HCT116 (cell line): ENCODE results near the gene LUZP2. TPM values are rescaled to one million over a fixed set of nuclear protein-coding genes. Genes with fewer than 3 reads are reported as not detected.

Source experiments
- ATAC-seq: fragments of 200-7000 bp; cut with Tn5 transposase; 2 replicates; pipeline ENCODE4 v1.9.1; 2020; ENCODE audit warnings: mild to moderate bottlenecking, moderate library complexity
- BruUV-seq: library from RNA; stranded (reverse); fragments of 400-500 nt; replicated peaks from 2 replicates; lab custom pipeline; 2021; lab: Mats Ljungman, UMichigan
- CTCF ChIA-PET: fragments of 300-600 bp; sonication (Branson Sonifier 250); formaldehyde crosslinking; loops from one replicate; lab custom pipeline; 2021; ENCODE audit warnings: antibody characterized with exemption; lab: Charles Lee
- POLR2A ChIA-PET: fragments of 300-600, 350-600 bp; sonication (Branson Sonifier 250); formaldehyde crosslinking; loops from one replicate; lab custom pipeline; 2021; ENCODE audit warnings: antibody characterized with exemption; lab: Charles Lee
- RAD21 ChIA-PET, 2 experiments: fragments of 300-600 bp; sonication (Branson Sonifier 250); formaldehyde crosslinking; loops; one replicate each; lab custom pipeline; 2023; ENCODE audit warnings: low total read pairs in 2 of 2; ENCODE audit not compliant: uncharacterized antibody in 2 of 2, unreplicated experiment in 2 of 2, low non-redundant PET in 1 of 2; lab: Charles Lee
- DNase-seq: peaks from one replicate; pipeline ENCODE4 v3.0.0-alpha.2; 2010; ENCODE audit warnings: low read depth, low spot score
- H2AFZ ChIP-seq: fragments of 200-600 bp; shearing (Covaris generic), sonication (generic); 2 replicates; pipeline ENCODE4 v1.6.1; 2017; ENCODE audit warnings: low read depth, mixed run types, mixed read lengths, antibody characterized with exemption, low read length; ENCODE audit not compliant: poor library complexity, severe bottlenecking
- H3K27ac ChIP-seq: 2 replicates; pipeline ENCODE4 v1.5.1; 2012; ENCODE audit warnings: low read depth, low read length
- H3K27me3 ChIP-seq: fragments of 200-600 bp; sonication (generic); 2 replicates; pipeline ENCODE4 v1.6.1; 2016; ENCODE audit warnings: mixed run types, low read length, mixed read lengths; ENCODE audit not compliant: insufficient read depth
- H3K36me3 ChIP-seq, 2 experiments: fragments of 200-500 bp in 1 of 2; fragments of 200-600 bp in 1 of 2; sonication (Bioruptor generic) in 1 of 2; sonication (generic) in 1 of 2; 2 replicates each; pipeline versions ENCODE4 v1.5.1 to v1.6.1; 2014 to 2016; ENCODE audit warnings: low read length in 2 of 2, inconsistent platforms in 1 of 2, mixed read lengths in 1 of 2, mixed run types in 1 of 2; ENCODE audit not compliant: insufficient read depth in 2 of 2, control insufficient read depth in 1 of 2
- H3K4me1 ChIP-seq, 2 experiments: fragments of 200-600 bp in 1 of 2; sonication (generic) in 1 of 2; 2 replicates each; pipeline versions ENCODE4 v1.5.1 to v1.6.1; 2012 to 2017; ENCODE audit warnings: low read length in 2 of 2, inconsistent platforms in 1 of 2, mild to moderate bottlenecking in 1 of 2, mixed read lengths in 1 of 2, mixed run types in 1 of 2, moderate library complexity in 1 of 2; ENCODE audit not compliant: insufficient read depth in 2 of 2, control insufficient read depth in 1 of 2
- H3K4me2 ChIP-seq: fragments of 200-600 bp; sonication (generic); 2 replicates; pipeline ENCODE4 v1.6.1; 2017; ENCODE audit warnings: mixed run types, low read length, mixed read lengths
- H3K4me3 ChIP-seq, 2 experiments: fragments of 200-600 bp in 1 of 2; sonication (generic) in 1 of 2; replicated peaks in 1 of 2; 2 replicates each; pipeline ENCODE4 v1.5.1; 2011 to 2016; ENCODE audit warnings: low read length in 2 of 2, control low read depth in 1 of 2, low read depth in 1 of 2, mild to moderate bottlenecking in 1 of 2, mixed read lengths in 1 of 2, mixed run types in 1 of 2
- H3K79me2 ChIP-seq: fragments of 200-600 bp; sonication (generic); 2 replicates; pipeline ENCODE4 v1.6.1; 2017; ENCODE audit warnings: mild to moderate bottlenecking, mixed run types, low read length, moderate library complexity, mixed read lengths; ENCODE audit not compliant: insufficient read depth
- H3K9ac ChIP-seq: fragments of 200-600 bp; sonication (generic); 2 replicates; pipeline ENCODE4 v1.6.1; 2016; ENCODE audit warnings: low read length, mixed read lengths
- H3K9me2 ChIP-seq: fragments of 200-600 bp; sonication (generic), shearing (Covaris generic); 2 replicates; pipeline ENCODE4 v1.6.1; 2017; ENCODE audit warnings: mixed run types, mild to moderate bottlenecking, moderate library complexity; ENCODE audit not compliant: insufficient read depth
- H3K9me3 ChIP-seq, 2 experiments: fragments of 200-500 bp in 1 of 2; fragments of 200-600 bp in 1 of 2; sonication (Bioruptor generic) in 1 of 2; sonication (generic) in 1 of 2; 2 replicates each; pipeline ENCODE4 v1.6.1; 2014 to 2017; ENCODE audit warnings: low read length in 2 of 2, mixed read lengths in 2 of 2, inconsistent platforms in 1 of 2, low read depth in 1 of 2, mild to moderate bottlenecking in 1 of 2, mixed run types in 1 of 2, moderate library complexity in 1 of 2; ENCODE audit not compliant: control insufficient read depth in 1 of 2, insufficient read depth in 1 of 2
- H4K20me1 ChIP-seq: fragments of 200-600 bp; sonication (generic), shearing (Covaris generic); 2 replicates; pipeline ENCODE4 v1.6.1; 2017; ENCODE audit warnings: mixed run types, mild to moderate bottlenecking, moderate library complexity; ENCODE audit not compliant: insufficient read depth
- CBX3 ChIP-seq: IDR thresholded peaks from 2 replicates; pipeline ENCODE4 v1.6.1; 2012; ENCODE audit warnings: low read depth
- CEBPB ChIP-seq: IDR thresholded peaks from 2 replicates; pipeline ENCODE4 v1.6.1; 2012; ENCODE audit warnings: low read depth
- EGR1 ChIP-seq: IDR thresholded peaks from 2 replicates; pipeline ENCODE4 v1.6.1; 2012; ENCODE audit warnings: low read depth
- POLR2A ChIP-seq: IDR thresholded peaks from 2 replicates; pipeline ENCODE4 v1.7.0; 2011; ENCODE audit warnings: borderline replicate concordance; ENCODE audit not compliant: insufficient read depth, insufficient read length; ENCODE audit errors: extremely low read depth
- POLR2AphosphoS5 ChIP-seq: IDR thresholded peaks from 2 replicates; pipeline ENCODE4 v1.6.1; 2011; ENCODE audit warnings: mild to moderate bottlenecking, low read depth, low read length, moderate library complexity
- SIN3A ChIP-seq: IDR thresholded peaks from 2 replicates; pipeline ENCODE4 v1.6.1; 2012; ENCODE audit warnings: low read depth
- TCF7L2 ChIP-seq: IDR thresholded peaks from 2 replicates; pipeline ENCODE4 v1.7.0; 2011; ENCODE audit warnings: borderline replicate concordance, inconsistent platforms; ENCODE audit not compliant: insufficient read depth, insufficient read length; ENCODE audit errors: extremely low read depth
- YY1 ChIP-seq: IDR thresholded peaks from 2 replicates; pipeline ENCODE4 v1.6.1; 2011; ENCODE audit warnings: low read length, low read depth, moderate library complexity, mild to moderate bottlenecking; ENCODE audit not compliant: insufficient replicate concordance; ENCODE audit errors: extremely low read depth
- ZNF274 ChIP-seq: fragments of 200-500 bp; sonication (Bioruptor generic); IDR thresholded peaks from 2 replicates; pipeline ENCODE4 v1.6.1; 2014; ENCODE audit warnings: mild to moderate bottlenecking, low read depth, low read length, inconsistent platforms
- intact Hi-C: fragments of 100-400 bp; cut with micrococcal nuclease; formaldehyde crosslinking; loops from 2 replicates; pipeline ENCODE4 v1.10.0; 2022
- total RNA-seq: library from RNA; stranded (reverse); gene quantifications from one replicate; pipeline ENCODE4 v1.2.1, GENCODE V29; 2021; ENCODE audit not compliant: unreplicated experiment

The LUZP2 gene
- total RNA-seq, 1 experiment from 2014 or later = not detected

DNA sequence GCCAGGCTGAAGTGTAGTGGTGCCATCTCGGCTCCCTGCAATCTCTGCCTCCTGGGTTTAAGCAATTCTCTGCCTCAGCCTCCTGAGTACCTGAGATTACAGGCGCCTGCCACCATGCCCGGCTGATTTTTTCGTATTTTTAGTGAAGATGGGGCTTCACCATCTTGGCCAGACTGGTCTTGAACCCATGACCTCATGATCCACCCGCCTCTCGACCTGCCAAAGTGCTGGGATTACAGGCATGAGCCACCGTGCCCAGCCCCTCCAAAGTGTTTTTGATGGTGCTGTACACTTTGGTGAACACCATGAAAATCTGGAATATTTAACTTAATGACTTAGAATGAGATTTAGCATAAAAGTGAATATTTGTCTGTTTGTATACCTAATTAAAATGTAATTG, 5.6 kb downstream of the LUZP2 start (continued):
- TF ChIP-seq ZNF274 = no peak
- no peak for TF ChIP-seq SIN3A
- no peak for TF ChIP-seq POLR2A
- TF ChIP-seq CBX3 = no peak

- H3K4me1 ChIP-seq = no peaks in the 10 kb centered on the region
- no peak for ATAC-seq
- no peaks in the 10 kb centered on the region for H3K36me3 ChIP-seq
- ChIA-PET POLR2A (no interaction called here), RAD21 (no interaction called here), CTCF (no interaction called here)
- no TSS peak for BruUV-seq
- no peak overlapping the region for H3K4me2 ChIP-seq
- H3K9me2 ChIP-seq = no peaks in the 10 kb centered on the region
- no peak overlapping the region for H3K4me3 ChIP-seq
- intact Hi-C loops = no loop called here
- no peaks in the 10 kb centered on the region for H3K27me3 ChIP-seq
- peaks cover 7 to 12% of the 10 kb centered on the region in 2 experiments; a peak in 2 of 4 replicates for H3K9me3 ChIP-seq
- H3K27ac ChIP-seq = no peak overlapping the region
- no peak for DNase-seq
- no peak overlapping the region for H2AFZ ChIP-seq
- H3K9ac ChIP-seq = no peak overlapping the region
- H3K79me2 ChIP-seq = no peaks in the 10 kb centered on the region
- TF ChIP-seq POLR2AphosphoS5 (no peak), YY1 (no peak), CEBPB (no peak), EGR1 (no peak), POLR2A (no peak), TCF7L2 (no peak)
- no peaks in the 10 kb centered on the region for H4K20me1 ChIP-seq
Observed at GRCh38 chr11:24509114-24509513, 12.3 kb downstream of the LUZP2 start.

DNA sequence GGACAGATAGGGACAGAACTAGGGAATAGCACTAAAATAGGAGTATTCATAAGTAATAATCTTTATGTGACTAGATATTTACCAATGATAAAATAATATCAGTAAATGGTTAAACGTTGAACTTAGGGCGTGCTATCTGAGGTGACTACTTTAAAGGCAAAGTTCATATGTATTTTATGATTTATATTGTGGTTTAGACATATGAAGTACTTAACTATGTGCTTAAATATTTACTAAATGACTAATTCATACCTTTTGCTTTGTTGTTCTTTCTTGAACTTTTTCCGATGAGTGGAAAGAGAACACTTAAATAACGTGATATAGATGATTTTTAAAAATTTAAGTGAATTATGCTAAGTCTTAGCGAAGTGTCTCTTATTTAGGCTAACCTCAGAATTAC, 14.7 kb downstream of the LUZP2 start:
- ATAC-seq = no peak
- Histone ChIP-seq H3K9me3 (peaks cover 3 to 10% of the 10 kb centered on the region in 2 experiments; a peak in 2 of 4 replicates), H3K4me1 (no peaks in the 10 kb centered on the region), H3K27ac (no peak overlapping the region), H3K9me2 (no peaks in the 10 kb centered on the region), H3K27me3 (no peaks in the 10 kb centered on the region), H3K79me2 (no peaks in the 10 kb centered on the region), H3K4me3 (no peak overlapping the region), H3K9ac (no peak overlapping the region), H2AFZ (no peak overlapping the region), H3K4me2 (no peak overlapping the region), H3K36me3 (no peaks in the 10 kb centered on the region), H4K20me1 (no peaks in the 10 kb centered on the region)
- intact Hi-C loops = no loop called here
- RAD21 ChIA-PET = no interaction called here
- no TSS peak for BruUV-seq
- no peak for TF ChIP-seq ZNF274
- CTCF ChIA-PET = no interaction called here
- POLR2A ChIA-PET = no interaction called here
- no peak for DNase-seq
